Naive thymus-derived CD4-positive, alpha-beta T cell (primary cell): ENCODE results near the gene PNP. TPM values are rescaled to one million over a fixed set of nuclear protein-coding genes. Genes with fewer than 3 reads are reported as not detected.
A peak's percentile ranks its signal among the peaks of the same experiment; 100 is the strongest.

Experiments used
- ATAC-seq: fragments of 150-1000 bp; cut with Tn5 transposase; 2 replicates; pipeline ENCODE4 v1.10.0; 2021; ENCODE audit warnings: mild to moderate bottlenecking, moderate library complexity
- CTCF ChIA-PET: fragments of 350-600 bp; sonication (Branson Sonifier 250); formaldehyde crosslinking; loops from one replicate; lab custom pipeline; 2021; ENCODE audit warnings: antibody characterized with exemption; lab: Charles Lee
- POLR2A ChIA-PET: fragments of 350-600 bp; sonication (Branson Sonifier 250); formaldehyde crosslinking; loops from one replicate; lab custom pipeline; 2021; ENCODE audit warnings: antibody characterized with exemption, inconsistent platforms; lab: Charles Lee
- DNase-seq, 9 donors: peaks; one replicate each; pipeline versions ENCODE4 v3.0.0 to v3.0.0-alpha.2; 2020 to 2022; ENCODE audit warnings: mixed read lengths in 1 of 9
- H3K27ac ChIP-seq: one replicate; pipeline ENCODE4 v1.7.0; 2013; ENCODE audit warnings: mild to moderate bottlenecking, low read depth, low read length, moderate library complexity
- H3K27me3 ChIP-seq, 2 donors: one replicate each; pipeline ENCODE4 v1.7.0; 2013; ENCODE audit warnings: low read length in 2 of 2, mild to moderate bottlenecking in 2 of 2, moderate library complexity in 2 of 2; ENCODE audit not compliant: control insufficient read depth in 2 of 2, insufficient read depth in 2 of 2
- H3K36me3 ChIP-seq, 3 experiments: 1 replicate in 2 of 3; 2 replicates in 1 of 3; pipeline ENCODE4 v1.7.0; 2013; ENCODE audit warnings: low read length in 3 of 3, mild to moderate bottlenecking in 3 of 3, moderate library complexity in 1 of 3; ENCODE audit not compliant: insufficient read depth in 3 of 3, control insufficient read depth in 2 of 3
- H3K4me1 ChIP-seq, 2 donors: one replicate each; pipeline ENCODE4 v1.7.0; 2013; ENCODE audit warnings: low read length in 2 of 2, mild to moderate bottlenecking in 2 of 2, moderate library complexity in 1 of 2; ENCODE audit not compliant: control insufficient read depth in 2 of 2, insufficient read depth in 2 of 2
- H3K4me3 ChIP-seq: 2 replicates; pipeline ENCODE4 v1.7.0; 2013; ENCODE audit warnings: mild to moderate bottlenecking, low read length
- H3K9me3 ChIP-seq, 3 experiments: 1 replicate in 2 of 3; 2 replicates in 1 of 3; pipeline ENCODE4 v1.7.0; 2013; ENCODE audit warnings: low read length in 3 of 3; ENCODE audit not compliant: control insufficient read depth in 2 of 3
- H3K27ac Mint-ChIP-seq, 9 donors: one replicate each; pipeline ENCODE4 v1.8.0; 2020 to 2022; ENCODE audit warnings: mixed read lengths in 9 of 9, mild to moderate bottlenecking in 8 of 9, moderate library complexity in 5 of 9, inconsistent platforms in 2 of 9
- H3K27me3 Mint-ChIP-seq, 5 donors: one replicate each; pipeline ENCODE4 v1.8.0; 2021 to 2022; ENCODE audit warnings: mixed read lengths in 5 of 5, mild to moderate bottlenecking in 1 of 5
- H3K36me3 Mint-ChIP-seq, 5 donors: one replicate each; pipeline ENCODE4 v1.8.0; 2020 to 2022; ENCODE audit warnings: mixed read lengths in 5 of 5, mild to moderate bottlenecking in 3 of 5, inconsistent platforms in 1 of 5
- H3K4me1 Mint-ChIP-seq, 7 donors: one replicate each; pipeline ENCODE4 v1.8.0; 2020 to 2022; ENCODE audit warnings: mixed read lengths in 7 of 7, mild to moderate bottlenecking in 3 of 7, inconsistent platforms in 1 of 7
- H3K4me3 Mint-ChIP-seq, 10 donors: one replicate each; pipeline ENCODE4 v1.8.0; 2020 to 2022; ENCODE audit warnings: mild to moderate bottlenecking in 10 of 10, mixed read lengths in 10 of 10, moderate library complexity in 6 of 10, inconsistent platforms in 2 of 10
- H3K9me3 Mint-ChIP-seq, 11 donors: one replicate each; pipeline ENCODE4 v1.8.0; 2020 to 2022; ENCODE audit warnings: mixed read lengths in 11 of 11, mild to moderate bottlenecking in 4 of 11, inconsistent platforms in 1 of 11, moderate library complexity in 1 of 11
- intact Hi-C, 2 donors: fragments of 100-400 bp; cut with micrococcal nuclease; formaldehyde crosslinking; loops; one replicate each; pipeline ENCODE4 v1.15.1; 2023
- polyA plus RNA-seq, 2 donors: library from polyadenylated mRNA; unstranded; fragments of 300-500 nt; fragmentation: Illumina TruSeq; gene quantifications; one replicate each; pipeline ENCODE4 v1.2.3, GENCODE V29; 2021
- total RNA-seq, 6 experiments: library from RNA in 5 of 6; stranded (reverse) in 5 of 6; gene quantifications; 1 replicate in 5 of 6; 2 replicates in 1 of 6; pipeline ENCODE4 v1.2.3 and lab custom pipeline; 2021 to 2026

The PNP gene
- total and polyA plus RNA-seq, 7 experiments from 2014 or later = 35.6 to 179 (median 82.1) TPM

DNA sequence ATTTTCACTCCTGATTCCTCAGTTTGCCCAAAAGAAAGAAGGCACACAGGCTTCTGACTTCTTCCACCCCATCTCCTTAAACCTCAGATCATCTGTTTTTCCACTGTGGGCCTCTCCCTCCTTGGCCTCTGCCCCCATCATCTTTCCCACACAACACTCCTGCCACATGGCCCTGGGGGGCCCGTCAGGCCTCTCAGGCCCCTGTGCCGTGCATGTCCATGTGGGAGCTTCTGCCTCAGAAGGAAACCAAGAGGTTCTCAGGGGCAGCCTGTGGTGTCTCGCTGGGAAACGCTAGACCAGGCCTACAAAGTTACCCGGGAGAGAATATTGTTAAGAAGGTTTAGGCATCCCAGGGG, 41.2 kb upstream of the PNP start:
- H3K4me1 ChIP-seq = peaks cover 0 to 30% of the 10 kb centered on the region in 2 donors
- Mint-ChIP-seq H3K4me3 (peak overlapping the region; percentile 29 to 73 (median 54)), H3K27me3 (no peaks in the 10 kb centered on the region), H3K4me1 (peaks cover 17 to 40% (median 27%) of the 10 kb centered on the region in 7 donors), H3K9me3 (no peaks in the 10 kb centered on the region), H3K36me3 (no peaks in the 10 kb centered on the region), H3K27ac (peak overlapping the region; percentile 44 to 93 (median 81))
- H3K27me3 ChIP-seq = no peaks in the 10 kb centered on the region
- ChIA-PET CTCF (no interaction called here), POLR2A (interaction anchor here (1.0 to 2.0 kb wide), 3 partner anchors 14 to 27 kb away, joined by 3 to 7 read pairs (median 4); partner anchors contain the start of genes APEX1 and OSGEP)
- no peaks in the 10 kb centered on the region for H3K36me3 ChIP-seq
- DNase-seq (no peak), ATAC-seq (no peak)
- H3K4me3 ChIP-seq = no peak overlapping the region
- H3K9me3 ChIP-seq = no peaks in the 10 kb centered on the region
- no peak overlapping the region for H3K27ac ChIP-seq
- intact Hi-C loops = no loop called here

- Histone ChIP-seq H3K36me3 (no peaks in the 10 kb centered on the region), H3K27me3 (no peaks in the 10 kb centered on the region), H3K4me3 (no peak overlapping the region), H3K9me3 (no peaks in the 10 kb centered on the region), H3K27ac (no peak overlapping the region), H3K4me1 (peaks cover 0 to 30% of the 10 kb centered on the region in 2 donors)
- Mint-ChIP-seq H3K27me3 (no peaks in the 10 kb centered on the region), H3K36me3 (no peaks in the 10 kb centered on the region), H3K4me3 (peak overlapping the region in 5 of 10 donors; percentile 12 to 73 (median 56)), H3K9me3 (no peaks in the 10 kb centered on the region), H3K4me1 (peaks cover 17 to 40% (median 27%) of the 10 kb centered on the region in 7 donors), H3K27ac (peak overlapping the region in 4 of 9 donors; percentile 5 to 81 (median 48))
- ChIA-PET CTCF (no interaction called here), POLR2A (interaction anchor here (0.5 to 2.0 kb wide), 6 partner anchors 13 to 33 kb away, joined by 3 to 7 read pairs (median 4); partner anchors contain the start of genes APEX1 and OSGEP)
- intact Hi-C loops = no loop called here
- DNase-seq (no peak), ATAC-seq (no peak)
These were observed 40.4 kb upstream of the PNP start for GRCh38 chr14:20428802-20429201.

DNA sequence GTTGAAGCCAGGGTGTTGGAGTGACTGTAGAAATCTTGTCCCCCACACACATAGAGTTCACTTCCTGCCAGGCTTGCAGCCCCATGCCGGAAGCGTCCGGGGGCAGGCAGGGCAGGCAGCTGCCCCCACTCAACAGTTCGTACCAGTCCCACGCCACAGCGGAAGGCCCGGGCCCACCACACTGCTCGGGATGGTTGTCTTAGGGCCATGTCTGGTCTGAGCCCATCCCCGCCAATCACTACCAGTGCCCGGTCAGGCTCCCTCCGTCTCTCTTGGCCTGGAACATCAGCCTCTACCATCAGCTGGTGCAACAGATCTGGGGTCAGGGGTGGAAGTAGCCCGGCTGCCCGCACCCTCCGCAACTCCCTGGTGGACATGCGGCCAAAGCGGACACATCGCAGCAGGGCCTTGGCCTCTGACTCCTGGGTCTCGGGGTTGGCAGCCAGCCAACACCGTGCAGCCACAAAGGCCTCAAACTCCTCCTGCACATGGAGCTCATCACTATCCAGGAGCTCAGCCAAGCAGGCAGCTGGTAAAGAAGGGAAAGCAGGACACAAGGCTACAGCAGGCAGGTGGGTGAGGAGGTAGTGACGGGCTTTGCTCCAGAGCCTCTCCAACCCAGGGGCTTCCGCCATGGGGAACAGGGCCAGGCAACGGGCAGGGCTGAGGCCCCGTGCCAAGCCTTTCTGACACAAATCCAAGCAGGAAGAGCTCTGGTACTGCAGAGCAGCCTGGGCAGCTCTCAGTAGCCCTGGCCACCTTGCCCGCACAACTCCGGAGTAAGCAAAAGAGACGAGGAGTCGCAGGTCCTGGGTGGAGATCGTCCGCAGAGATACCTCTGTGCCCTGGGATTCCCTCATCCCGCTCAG, 39.2 kb upstream of the PNP start:
- ATAC-seq = peak; percentile 23
- Mint-ChIP-seq H3K36me3 (no peaks in the 10 kb centered on the region), H3K4me3 (peak overlapping the region in 5 of 10 donors; percentile 16 to 40 (median 30)), H3K27me3 (no peaks in the 10 kb centered on the region), H3K4me1 (peaks cover 17 to 40% (median 27%) of the 10 kb centered on the region in 7 donors), H3K27ac (peak overlapping the region in 5 of 9 donors; percentile 7 to 79 (median 51)), H3K9me3 (no peaks in the 10 kb centered on the region)
- Histone ChIP-seq H3K4me3 (no peak overlapping the region), H3K9me3 (no peaks in the 10 kb centered on the region), H3K27me3 (no peaks in the 10 kb centered on the region), H3K27ac (no peak overlapping the region), H3K36me3 (no peaks in the 10 kb centered on the region), H3K4me1 (peaks cover 0 to 30% of the 10 kb centered on the region in 2 donors)
- intact Hi-C loops = no loop called here
- ChIA-PET CTCF (interaction anchor here (0.6 to 1.1 kb wide), 2 partner anchors 14 to 23 kb away, joined by 3 read pairs; no protein-coding TSS in a partner anchor), POLR2A (interaction anchor here (0.8 to 2.0 kb wide), 5 partner anchors 9 to 183 kb away, joined by 3 to 7 read pairs (median 4); partner anchors contain the start of genes APEX1 and OSGEP)
- peak in 1 of 9 donors; percentile 28 for DNase-seq

GRCh38 chr14:20434701-20435581, 34.3 kb upstream of the PNP start:
- intact Hi-C loops = no loop called here
- H3K27ac Mint-ChIP-seq = peak overlapping the region in 1 of 9 donors; percentile 43
- Histone ChIP-seq H3K4me1 (peaks cover 0 to 3% of the 10 kb centered on the region in 2 donors), H3K36me3 (no peaks in the 10 kb centered on the region), H3K27ac (no peak overlapping the region), H3K27me3 (no peaks in the 10 kb centered on the region), H3K4me3 (no peak overlapping the region), H3K9me3 (no peaks in the 10 kb centered on the region)
- H3K27me3 Mint-ChIP-seq = no peaks in the 10 kb centered on the region
- H3K9me3 Mint-ChIP-seq = peaks cover 0 to 2% (median 0%) of the 10 kb centered on the region in 11 donors
- ChIA-PET POLR2A (no interaction called here), CTCF (interaction anchor here (2.1 kb wide), 1 partner anchor 19 kb away, joined by 7 read pairs; no protein-coding TSS in a partner anchor)
- ATAC-seq (no peak), DNase-seq (no peak)
- H3K4me1 Mint-ChIP-seq = peaks cover 0 to 10% (median 4%) of the 10 kb centered on the region in 7 donors
- H3K4me3 Mint-ChIP-seq = no peak overlapping the region
- H3K36me3 Mint-ChIP-seq = no peaks in the 10 kb centered on the region

GRCh38 chr14:20435582-20436362, 33.4 kb upstream of the PNP start, which contains the start of gene KLHL33:
KLHL33 (minus strand) TSS chr14:20436166; CDS start chr14:20435811, 355 bp downstream.
- ChIA-PET CTCF (no interaction called here), POLR2A (no interaction called here)
- no peak for DNase-seq
- H3K27me3 Mint-ChIP-seq = no peaks in the 10 kb centered on the region
- H3K4me3 ChIP-seq = no peak within 1 kb of the TSS
- H3K36me3 Mint-ChIP-seq = peaks cover 0 to under 1% (median 0%) of the 10 kb centered on the region in 5 donors
- ATAC-seq = no peak
- no peaks in the 10 kb centered on the region for H3K36me3 ChIP-seq
- intact Hi-C loops = no loop called here
- no peaks in the 10 kb centered on the region for H3K9me3 ChIP-seq
- no peak within 1 kb of the TSS for H3K27ac Mint-ChIP-seq
- peaks cover 4 to 7% of the 10 kb centered on the region in 2 donors for H3K4me1 ChIP-seq
- no peaks in the 10 kb centered on the region for H3K27me3 ChIP-seq
- no peak within 1 kb of the TSS for H3K4me3 Mint-ChIP-seq
- H3K4me1 Mint-ChIP-seq = peaks cover 6 to 17% (median 10%) of the 10 kb centered on the region in 7 donors
- peaks cover 0 to 3% (median 0%) of the 10 kb centered on the region in 11 donors for H3K9me3 Mint-ChIP-seq
- no peak within 1 kb of the TSS for H3K27ac ChIP-seq
